ENCODE results near the gene ZNF85. TPM values are rescaled to one million over a fixed set of nuclear protein-coding genes. Genes with fewer than 3 reads are reported as not detected.

Gene ZNF85
- polyA plus RNA-seq, 1 donor (not counting 4 experiments of a cell fraction or from before 2014, with no cell fraction given): 12.1 TPM

- Histone ChIP-seq H2AFZ (ENCODE audit: control insufficient read depth, low read length) (no peak overlapping the region), H3K9me3 (ENCODE audit: control insufficient read depth, low read depth, low read length) (peaks cover 6% of the 10 kb centered on the region), H3K79me2 (ENCODE audit: control insufficient read depth, insufficient read depth, low read length) (no peaks in the 10 kb centered on the region), H4K20me1 (ENCODE audit: control insufficient read depth, extremely low read depth, insufficient read depth, low read length) (no peaks in the 10 kb centered on the region), H3K27me3 (ENCODE audit: control insufficient read depth, extremely low read depth, insufficient read depth, low read length) (no peaks in the 10 kb centered on the region), H3K4me3 (ENCODE audit: control insufficient read depth in 2 of 3, extremely low read depth in 1 of 3, insufficient read depth in 2 of 3, low read depth in 1 of 3, low read length in 3 of 3) (no peak overlapping the region), H3K9me1 (ENCODE audit: control insufficient read depth, extremely low read depth, insufficient read depth, low read length) (no peaks in the 10 kb centered on the region), H3K4me2 (ENCODE audit: control insufficient read depth, extremely low read depth, insufficient read depth, low read depth, low read length) (no peak overlapping the region), H3K36me3 (ENCODE audit: control insufficient read depth in 2 of 2, extremely low read depth in 1 of 2, insufficient read depth in 2 of 2, low read length in 2 of 2) (no peaks in the 10 kb centered on the region), H3K9ac (ENCODE audit: control insufficient read depth, extremely low read depth, insufficient read depth, low read length) (no peak overlapping the region), H3K4me1 (ENCODE audit: control insufficient read depth, extremely low read depth, insufficient read depth, low read length) (no peaks in the 10 kb centered on the region), H3K27ac (ENCODE audit: control insufficient read depth, insufficient read depth, low read length) (no peak overlapping the region)
- DNase-seq (ENCODE audit: low read depth, low spot score) (no peak), FAIRE-seq (no peak)
- TF ChIP-seq CTCF (optimal IDR thresholded peaks at IDR 0.05 in 1 of 3, IDR thresholded peaks at IDR 0.05 in 1 of 3, conservative IDR thresholded peaks at IDR 0.05 in 1 of 3; ENCODE audit: extremely low read depth in 1 of 3, insufficient read depth in 2 of 3, low read length in 3 of 3) (no peak), EZH2 (IDR thresholded peaks at IDR 0.05; ENCODE audit: low read length) (no peak)
- dilution Hi-C loops (cut with MboI; ENCODE audit: extremely low pct_ligation_motif_present, low sequenced_read_pairs): no loop called here
These were observed 10.1 kb upstream of the ZNF85 start for GRCh38 chr19:20912973-20913372.

GRCh38 chr19:20925481-20925880, 2.4 kb downstream of the ZNF85 start:
- no peaks in the 10 kb centered on the region for H3K36me3 ChIP-seq (ENCODE audit: control insufficient read depth in 2 of 2, extremely low read depth in 1 of 2, insufficient read depth in 2 of 2, low read length in 2 of 2)
- no peaks in the 10 kb centered on the region for H4K20me1 ChIP-seq (ENCODE audit: control insufficient read depth, extremely low read depth, insufficient read depth, low read length)
- H3K4me1 ChIP-seq (ENCODE audit: control insufficient read depth, extremely low read depth, insufficient read depth, low read length): peaks cover 2% of the 10 kb centered on the region
- H3K9me1 ChIP-seq (ENCODE audit: control insufficient read depth, extremely low read depth, insufficient read depth, low read length): no peaks in the 10 kb centered on the region
- H3K79me2 ChIP-seq (ENCODE audit: control insufficient read depth, insufficient read depth, low read length): peaks cover 3% of the 10 kb centered on the region
- H3K4me2 ChIP-seq (ENCODE audit: control insufficient read depth, extremely low read depth, insufficient read depth, low read depth, low read length): no peak overlapping the region
- no peak overlapping the region for H3K27ac ChIP-seq (ENCODE audit: control insufficient read depth, insufficient read depth, low read length)
- H3K4me3 ChIP-seq (ENCODE audit: control insufficient read depth in 2 of 3, extremely low read depth in 1 of 3, insufficient read depth in 2 of 3, low read depth in 1 of 3, low read length in 3 of 3): no peak overlapping the region
- no peak overlapping the region for H3K9ac ChIP-seq (ENCODE audit: control insufficient read depth, extremely low read depth, insufficient read depth, low read length)
- no peak for DNase-seq (ENCODE audit: low read depth, low spot score)
- FAIRE-seq: no peak
- H3K9me3 ChIP-seq (ENCODE audit: control insufficient read depth, low read depth, low read length): no peaks in the 10 kb centered on the region
- dilution Hi-C loops (cut with MboI; ENCODE audit: extremely low pct_ligation_motif_present, low sequenced_read_pairs): no loop called here
- H2AFZ ChIP-seq (ENCODE audit: control insufficient read depth, low read length): no peak overlapping the region
- TF ChIP-seq CTCF (optimal IDR thresholded peaks at IDR 0.05 in 1 of 3, IDR thresholded peaks at IDR 0.05 in 1 of 3, conservative IDR thresholded peaks at IDR 0.05 in 1 of 3; ENCODE audit: extremely low read depth in 1 of 3, insufficient read depth in 2 of 3, low read length in 3 of 3) (no peak), EZH2 (IDR thresholded peaks at IDR 0.05; ENCODE audit: low read length) (no peak)
- no peaks in the 10 kb centered on the region for H3K27me3 ChIP-seq (ENCODE audit: control insufficient read depth, extremely low read depth, insufficient read depth, low read length)

Data from keratinocyte (primary cell).